ENCODE measurements around the gene RHOT2. TPM values are rescaled to one million over a fixed set of nuclear protein-coding genes. Genes with fewer than 3 reads are reported as not detected.

Gene RHOT2
- total and polyA plus RNA-seq, 2 donors (not counting 3 experiments of a cell fraction or from before 2014, with no cell fraction given) = 106 to 139 TPM

- Histone ChIP-seq H3K4me3 (replicated peaks in 1 of 3; ENCODE audit: insufficient read depth in 1 of 3, low read depth in 1 of 3, low read length in 3 of 3) (no peak overlapping the region), H3K4me2 (ENCODE audit: insufficient read depth, low read length) (no peak overlapping the region), H3K36me3 (ENCODE audit: control insufficient read depth in 2 of 2, extremely low read depth in 1 of 2, insufficient read depth in 2 of 2, low read length in 2 of 2) (peaks cover 5 to 35% of the 10 kb centered on the region in 2 experiments), H3K79me2 (ENCODE audit: control insufficient read depth, insufficient read depth, low read length) (peaks cover 18% of the 10 kb centered on the region), H3K9me1 (replicated peaks; ENCODE audit: control insufficient read depth, extremely low read depth, insufficient read depth, low read length) (no peaks in the 10 kb centered on the region), H3K27ac (ENCODE audit: insufficient read depth, low read depth, low read length) (no peak overlapping the region), H4K20me1 (replicated peaks; ENCODE audit: control insufficient read depth, extremely low read depth, insufficient read depth, low read length) (no peaks in the 10 kb centered on the region), H3K9me3 (replicated peaks; ENCODE audit: control insufficient read depth, insufficient read depth, low read length) (no peaks in the 10 kb centered on the region), H2AFZ (ENCODE audit: low read depth, low read length) (no peak overlapping the region), H3K27me3 (ENCODE audit: control insufficient read depth in 2 of 2, insufficient read depth in 2 of 2, low read length in 2 of 2) (no peaks in the 10 kb centered on the region), H3K4me1 (ENCODE audit: control insufficient read depth, extremely low read depth, insufficient read depth, low read length) (no peaks in the 10 kb centered on the region), H3K9ac (replicated peaks; ENCODE audit: extremely low read depth, insufficient read depth, low read length) (no peak overlapping the region)
- dilution Hi-C loops (cut with MboI; ENCODE audit: extremely low pct_ligation_motif_present, low sequenced_read_pairs) = no loop called here
- TF ChIP-seq POLR2A (IDR thresholded peaks at IDR 0.05; ENCODE audit: low read depth, low read length) (no peak), MYC (IDR thresholded peaks at IDR 0.05; ENCODE audit: low read depth, low read length) (no peak), GATA2 (IDR thresholded peaks at IDR 0.05; ENCODE audit: insufficient read depth, insufficient read length, low read depth, low read length) (no peak), CTCF (IDR thresholded peaks at IDR 0.05; ENCODE audit: extremely low read depth in 1 of 2, insufficient read depth in 1 of 2, low read depth in 1 of 2, low read length in 2 of 2) (no peak), JUN (IDR thresholded peaks at IDR 0.05; ENCODE audit: borderline replicate concordance, insufficient read depth, insufficient read length, low read depth) (no peak), EZH2 (IDR thresholded peaks at IDR 0.05; ENCODE audit: borderline replicate concordance, low read depth, low read length, severe bottlenecking) (no peak), POLR2AphosphoS5 (IDR thresholded peaks at IDR 0.05; ENCODE audit: insufficient read depth, low read depth, low read length) (no peak), FOS (IDR thresholded peaks at IDR 0.05; ENCODE audit: borderline replicate concordance, insufficient read depth, low read length) (no peak)
- TF ChIP-seq, protein P1, sequence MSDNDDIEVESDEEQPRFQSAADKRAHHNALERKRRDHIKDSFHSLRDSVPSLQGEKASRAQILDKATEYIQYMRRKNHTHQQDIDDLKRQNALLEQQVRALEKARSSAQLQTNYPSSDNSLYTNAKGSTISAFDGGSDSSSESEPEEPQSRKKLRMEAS (IDR thresholded peaks at IDR 0.05; ENCODE audit: insufficient read depth, insufficient read length) = no peak
- DNase-seq (ENCODE audit: low read depth, low spot score) = no peak
- intact Hi-C loops (cut with micrococcal nuclease) = no loop called here
- CTCF ChIA-PET = interaction anchor here (0.8 kb wide), 1 partner anchor 92 kb away, joined by 3 read pairs; no protein-coding TSS in a partner anchor
- BruUV-seq (replicated peaks) = no TSS peak
- POLR2A ChIA-PET = no interaction called here
- FAIRE-seq = no peak
Measured at GRCh38 chr16:670485-671352, 2.8 kb downstream of the RHOT2 start.

Data from endothelial cell of umbilical vein (primary cell).